ENCODE data around the gene FAM234A. TPM values are rescaled to one million over a fixed set of nuclear protein-coding genes. Genes with fewer than 3 reads are reported as not detected.

The FAM234A gene
- total RNA-seq, 1 donor from 2014 or later = 23.3 TPM

- Histone ChIP-seq H3K27me3 (no peaks in the 10 kb centered on the region), H3K4me3 (no peak overlapping the region), H3K36me3 (peaks cover 0 to 59% of the 10 kb centered on the region in 2 donors), H3K9me3 (no peaks in the 10 kb centered on the region), H3K27ac (no peak overlapping the region), H3K4me1 (no peaks in the 10 kb centered on the region)
- intact Hi-C loops (cut with DNase I) = no loop called here
- DNase-seq (ENCODE audit: extremely low spot score in 2 of 2) = no peak
- TF ChIP-seq POLR2A (IDR thresholded peaks at IDR 0.05) (no peak), POLR2AphosphoS5 (IDR thresholded peaks at IDR 0.05; ENCODE audit: insufficient read depth in 1 of 2, low read depth in 1 of 2) (no peak), CTCF (IDR thresholded peaks at IDR 0.05) (no peak)
Measured at GRCh38 chr16:260326-260725, 25.7 kb downstream of the FAM234A start.

- TF ChIP-seq CTCF (IDR thresholded peaks at IDR 0.05) (no peak), POLR2A (IDR thresholded peaks at IDR 0.05) (no peak), POLR2AphosphoS5 (IDR thresholded peaks at IDR 0.05; ENCODE audit: insufficient read depth in 1 of 2, low read depth in 1 of 2) (no peak)
- Histone ChIP-seq H3K4me1 (no peaks in the 10 kb centered on the region), H3K4me3 (no peak overlapping the region), H3K27me3 (no peaks in the 10 kb centered on the region), H3K27ac (no peak overlapping the region), H3K9me3 (no peaks in the 10 kb centered on the region), H3K36me3 (peaks cover 0 to 51% of the 10 kb centered on the region in 2 donors)
- intact Hi-C loops (cut with DNase I) = no loop called here
- no peak for DNase-seq (ENCODE audit: extremely low spot score in 2 of 2)
Measured at GRCh38 chr16:261031-261691, 26.5 kb downstream of the FAM234A start.

GRCh38 chr16:262121-262745, 27.6 kb downstream of the FAM234A start:
- intact Hi-C loops (cut with DNase I) = no loop called here
- Histone ChIP-seq H3K9me3 (no peaks in the 10 kb centered on the region), H3K27ac (no peak overlapping the region), H3K4me3 (no peak overlapping the region), H3K4me1 (no peaks in the 10 kb centered on the region), H3K27me3 (no peaks in the 10 kb centered on the region), H3K36me3 (peaks cover 0 to 45% of the 10 kb centered on the region in 2 donors)
- DNase-seq (ENCODE audit: extremely low spot score in 2 of 2) = no peak
- TF ChIP-seq CTCF (IDR thresholded peaks at IDR 0.05) (no peak), POLR2A (IDR thresholded peaks at IDR 0.05) (no peak), POLR2AphosphoS5 (IDR thresholded peaks at IDR 0.05; ENCODE audit: insufficient read depth in 1 of 2, low read depth in 1 of 2) (no peak)

GRCh38 chr16:263182-263774, 28.7 kb downstream of the FAM234A start:
- Histone ChIP-seq H3K9me3 (no peaks in the 10 kb centered on the region), H3K27ac (no peak overlapping the region)
- TF ChIP-seq CTCF (IDR thresholded peaks at IDR 0.05) (no peak), POLR2A (IDR thresholded peaks at IDR 0.05) (no peak), POLR2AphosphoS5 (IDR thresholded peaks at IDR 0.05; ENCODE audit: insufficient read depth in 1 of 2, low read depth in 1 of 2) (no peak)

GRCh38 chr16:263944-264343, 29.3 kb downstream of the FAM234A start:
- intact Hi-C loops (cut with DNase I) = no loop called here
- Histone ChIP-seq H3K9me3 (no peaks in the 10 kb centered on the region), H3K4me1 (no peaks in the 10 kb centered on the region), H3K4me3 (no peak overlapping the region), H3K27me3 (no peaks in the 10 kb centered on the region), H3K27ac (no peak overlapping the region), H3K36me3 (peaks cover 0 to 45% of the 10 kb centered on the region in 2 donors)
- TF ChIP-seq POLR2AphosphoS5 (IDR thresholded peaks at IDR 0.05; ENCODE audit: insufficient read depth in 1 of 2, low read depth in 1 of 2) (no peak), CTCF (IDR thresholded peaks at IDR 0.05) (no peak), POLR2A (IDR thresholded peaks at IDR 0.05) (no peak)
- DNase-seq (ENCODE audit: extremely low spot score in 2 of 2) = no peak

More at GRCh38 chr16:263182-263774, 28.7 kb downstream of the FAM234A start:
- Histone ChIP-seq H3K4me1 (no peaks in the 10 kb centered on the region), H3K4me3 (no peak overlapping the region), H3K36me3 (peaks cover 0 to 45% of the 10 kb centered on the region in 2 donors), H3K27me3 (no peaks in the 10 kb centered on the region)
- DNase-seq (ENCODE audit: extremely low spot score in 2 of 2) = no peak
- intact Hi-C loops (cut with DNase I) = no loop called here

Data from vagina (tissue), 2 donors.